IPS-18a (cell line): ENCODE results near the gene IFT122.

Experiments used
- H3K27ac ChIP-seq: one replicate; pipeline ENCODE4 v1.5.1; 2013; ENCODE audit warnings: low read length
- H3K27me3 ChIP-seq: one replicate; pipeline ENCODE4 v1.6.1; 2013; ENCODE audit warnings: mild to moderate bottlenecking, low read length; ENCODE audit not compliant: control insufficient read depth, insufficient read depth
- H3K36me3 ChIP-seq: one replicate; pipeline ENCODE4 v1.6.1; 2013; ENCODE audit warnings: low read depth, low read length; ENCODE audit not compliant: control insufficient read depth
- H3K4me1 ChIP-seq: one replicate; pipeline ENCODE4 v1.6.1; 2013; ENCODE audit warnings: low read depth, low read length; ENCODE audit not compliant: control insufficient read depth
- H3K4me3 ChIP-seq: one replicate; pipeline ENCODE4 v1.5.1; 2013; ENCODE audit warnings: low read length
- H3K9ac ChIP-seq: one replicate; pipeline ENCODE4 v1.6.1; 2013; ENCODE audit warnings: mild to moderate bottlenecking, low read length, moderate library complexity
- H3K9me3 ChIP-seq: one replicate; pipeline ENCODE4 v1.6.1; 2013; ENCODE audit warnings: low read depth, low read length; ENCODE audit not compliant: control insufficient read depth

The IFT122 gene

GRCh38 chr3:129565902-129566301 lies 125.9 kb downstream of the IFT122 start:
- H3K27ac ChIP-seq = no peak overlapping the region
- H3K27me3 ChIP-seq = no peaks in the 10 kb centered on the region
- no peaks in the 10 kb centered on the region for H3K4me1 ChIP-seq
- H3K9ac ChIP-seq = no peak overlapping the region
- no peaks in the 10 kb centered on the region for H3K36me3 ChIP-seq
- no peaks in the 10 kb centered on the region for H3K9me3 ChIP-seq
- H3K4me3 ChIP-seq = no peak overlapping the region

- no peak overlapping the region for H3K4me3 ChIP-seq
- H3K9ac ChIP-seq = no peak overlapping the region
- no peaks in the 10 kb centered on the region for H3K9me3 ChIP-seq
- no peaks in the 10 kb centered on the region for H3K27me3 ChIP-seq
- H3K4me1 ChIP-seq = no peaks in the 10 kb centered on the region
- H3K36me3 ChIP-seq = no peaks in the 10 kb centered on the region
- H3K27ac ChIP-seq = no peak overlapping the region
These were observed 127.2 kb downstream of the IFT122 start for GRCh38 chr3:129567176-129567705.

GRCh38 chr3:129567939-129568338 lies 127.9 kb downstream of the IFT122 start:
- H3K27me3 ChIP-seq = no peaks in the 10 kb centered on the region
- H3K9me3 ChIP-seq = no peaks in the 10 kb centered on the region
- no peak overlapping the region for H3K9ac ChIP-seq
- no peaks in the 10 kb centered on the region for H3K36me3 ChIP-seq
- H3K4me3 ChIP-seq = no peak overlapping the region
- H3K27ac ChIP-seq = no peak overlapping the region
- H3K4me1 ChIP-seq = no peaks in the 10 kb centered on the region

GRCh38 chr3:129569856-129570255 lies 129.8 kb downstream of the IFT122 start:
- H3K27ac ChIP-seq = no peak overlapping the region
- H3K36me3 ChIP-seq = no peaks in the 10 kb centered on the region
- no peak overlapping the region for H3K9ac ChIP-seq
- no peaks in the 10 kb centered on the region for H3K27me3 ChIP-seq
- H3K9me3 ChIP-seq = no peaks in the 10 kb centered on the region
- H3K4me3 ChIP-seq = no peak overlapping the region
- H3K4me1 ChIP-seq = no peaks in the 10 kb centered on the region
